ENCODE data around the gene GAPVD1. TPM values are rescaled to one million over a fixed set of nuclear protein-coding genes. Genes with fewer than 3 reads are reported as not detected.

The GAPVD1 gene
- polyA plus RNA-seq, 2 of the 4 experiments (the other 2 are of a cell fraction): 18.2 to 23.0 TPM

- H3K4me1 ChIP-seq: no peaks in the 10 kb centered on the region
- CTCF ChIA-PET: interaction anchor here (0.7 to 1.0 kb wide), 2 partner anchors 10 kb away, joined by 3 to 5 read pairs; no protein-coding TSS in a partner anchor
- H3K27ac ChIP-seq: no peak overlapping the region
- no peak for DNase-seq (ENCODE audit: low read depth in 1 of 2, low spot score in 1 of 2)
- no peak overlapping the region for H3K4me3 ChIP-seq
- TF ChIP-seq MAZ (IDR thresholded peaks at IDR 0.05; ENCODE audit: borderline replicate concordance, low read depth, low read length) (no peak), CBX2 (IDR thresholded peaks at IDR 0.05; ENCODE audit: borderline replicate concordance, low read depth) (no peak), RAD21 (conservative IDR thresholded peaks at IDR 0.05 in 1 of 2, IDR thresholded peaks at IDR 0.05 in 1 of 2) (no peak), POLR2A (IDR thresholded peaks at IDR 0.05; ENCODE audit: low read length) (no peak)
- H3K4me2 ChIP-seq: no peak overlapping the region
- POLR2A ChIA-PET: no interaction called here
- no peak for FAIRE-seq
- 84% methylated on average over 11 of the region's 11 CpGs for WGBS (ENCODE audit: missing lambda C conversion rate)
- H3K9me3 ChIP-seq: no peaks in the 10 kb centered on the region
- ATAC-seq: no peak
Observed at GRCh38 chr9:125397736-125398135, 136.1 kb downstream of the GAPVD1 start.

GRCh38 chr9:125398243-125398642, 136.6 kb downstream of the GAPVD1 start:
- FAIRE-seq: no peak
- H3K4me1 ChIP-seq: no peaks in the 10 kb centered on the region
- DNase-seq (ENCODE audit: low read depth in 1 of 2, low spot score in 1 of 2): no peak
- WGBS (ENCODE audit: missing lambda C conversion rate): 68% methylated on average over 1 of the region's 1 CpG
- ATAC-seq: no peak
- ChIA-PET POLR2A (no interaction called here), CTCF (interaction anchor here (1.7 kb wide), 1 partner anchor 10 kb away, joined by 15 read pairs; no protein-coding TSS in a partner anchor)
- no peak overlapping the region for H3K4me2 ChIP-seq
- no peaks in the 10 kb centered on the region for H3K9me3 ChIP-seq
- no peak overlapping the region for H3K27ac ChIP-seq
- TF ChIP-seq JUNB (IDR thresholded peaks at IDR 0.05): no peak
- TF ChIP-seq RAD21 (conservative IDR thresholded peaks at IDR 0.05 in 1 of 2, IDR thresholded peaks at IDR 0.05 in 1 of 2): no peak
- H3K4me3 ChIP-seq: no peak overlapping the region

- CTCF ChIA-PET: interaction anchor here (0.8 to 1.7 kb wide), 2 partner anchors 9 to 159 kb away, joined by 3 to 15 read pairs; no protein-coding TSS in a partner anchor
- no peak for FAIRE-seq
Observed at GRCh38 chr9:125399165-125399564, 137.5 kb downstream of the GAPVD1 start.

GRCh38 chr9:125399666-125400065, 138.0 kb downstream of the GAPVD1 start:
- Histone ChIP-seq H3K4me2 (no peak overlapping the region), H3K4me1 (no peaks in the 10 kb centered on the region), H3K27ac (no peak overlapping the region), H3K4me3 (no peak overlapping the region), H3K9me3 (no peaks in the 10 kb centered on the region)
- FAIRE-seq (no peak), ATAC-seq (no peak), DNase-seq (ENCODE audit: low read depth in 1 of 2, low spot score in 1 of 2) (no peak)
- 93% methylated on average over 17 of the region's 20 CpGs for WGBS (ENCODE audit: missing lambda C conversion rate)
- POLR2A ChIA-PET: interaction anchor here (0.5 kb wide), 1 partner anchor 63 kb away, joined by 3 read pairs; no protein-coding TSS in a partner anchor
- CTCF ChIA-PET: interaction anchor here (0.8 to 1.7 kb wide), 2 partner anchors 8 to 159 kb away, joined by 3 to 15 read pairs; no protein-coding TSS in a partner anchor
- no peak for TF ChIP-seq CBX2 (IDR thresholded peaks at IDR 0.05; ENCODE audit: borderline replicate concordance, low read depth)
- no peak for TF ChIP-seq ELK1 (IDR thresholded peaks at IDR 0.05; ENCODE audit: low read depth, low read length)
- TF ChIP-seq POLR2A (IDR thresholded peaks at IDR 0.05; ENCODE audit: low read length): no peak
- TF ChIP-seq HOXB5 (CRISPR knock-in tag; IDR thresholded peaks at IDR 0.05): no peak
- no peak for TF ChIP-seq KDM5A (IDR thresholded peaks at IDR 0.05)
- TF ChIP-seq JUNB (IDR thresholded peaks at IDR 0.05): no peak
- TF ChIP-seq HDAC2 (IDR thresholded peaks at IDR 0.05): no peak
- TF ChIP-seq PHF8 (IDR thresholded peaks at IDR 0.05; ENCODE audit: borderline replicate concordance, low read depth): no peak
- TF ChIP-seq FOSB (CRISPR knock-in tag; IDR thresholded peaks at IDR 0.05): no peak
- TF ChIP-seq JUN (IDR thresholded peaks at IDR 0.05): no peak
- no peak for TF ChIP-seq MYC (IDR thresholded peaks at IDR 0.05; ENCODE audit: borderline replicate concordance, low read length)
- TF ChIP-seq RCOR1 (IDR thresholded peaks at IDR 0.05; ENCODE audit: low read depth, low read length): no peak
- no peak for TF ChIP-seq MAX (IDR thresholded peaks at IDR 0.05)
- no peak for TF ChIP-seq TP53 (CRISPR knock-in tag; IDR thresholded peaks at IDR 0.05)

More at GRCh38 chr9:125399165-125399564, 137.5 kb downstream of the GAPVD1 start:
- ATAC-seq (peak in 1 of 2 experiments; percentile 33; a peak in 1 of 6 replicates), DNase-seq (ENCODE audit: low read depth in 1 of 2, low spot score in 1 of 2) (no peak)
- Histone ChIP-seq H3K4me2 (no peak overlapping the region), H3K4me1 (no peaks in the 10 kb centered on the region), H3K9me3 (no peaks in the 10 kb centered on the region), H3K4me3 (no peak overlapping the region), H3K27ac (no peak overlapping the region)
- TF ChIP-seq KDM5A (IDR thresholded peaks at IDR 0.05) (no peak), CBX8 (IDR thresholded peaks at IDR 0.05) (no peak), HMGXB4 (CRISPR knock-in tag; IDR thresholded peaks at IDR 0.05; ENCODE audit: borderline replicate concordance) (no peak), FOSL2 (IDR thresholded peaks at IDR 0.05) (no peak), FOSL2 (CRISPR knock-in tag; IDR thresholded peaks at IDR 0.05) (no peak), ZFP36 (IDR thresholded peaks at IDR 0.05; ENCODE audit: borderline replicate concordance, partially characterized antibody) (no peak), RFX5 (IDR thresholded peaks at IDR 0.05) (no peak), NR3C1 (IDR thresholded peaks at IDR 0.05) (no peak), POLR2A (IDR thresholded peaks at IDR 0.05; ENCODE audit: low read length) (no peak), POLR2AphosphoS2 (conservative IDR thresholded peaks at IDR 0.05; ENCODE audit: low read length) (no peak), PHF8 (IDR thresholded peaks at IDR 0.05; ENCODE audit: borderline replicate concordance, low read depth) (no peak), RCOR1 (IDR thresholded peaks at IDR 0.05; ENCODE audit: low read depth, low read length) (no peak), ELK1 (IDR thresholded peaks at IDR 0.05; ENCODE audit: low read depth, low read length) (no peak), HOXB5 (CRISPR knock-in tag; IDR thresholded peaks at IDR 0.05) (no peak), RARB (CRISPR knock-in tag; IDR thresholded peaks at IDR 0.05) (no peak), RNF2 (IDR thresholded peaks at IDR 0.05; ENCODE audit: borderline replicate concordance, low read depth) (no peak), ZC3H11A (IDR thresholded peaks at IDR 0.05) (no peak)
- 75% methylated on average over 11 of the region's 12 CpGs for WGBS (ENCODE audit: missing lambda C conversion rate)
- POLR2A ChIA-PET: interaction anchor here (0.5 kb wide), 1 partner anchor 63 kb away, joined by 3 read pairs; no protein-coding TSS in a partner anchor

Measured in A549 (cell line).